Nephron progenitor cell (in vitro differentiated cells): ENCODE data around the gene CDX4.
"Not testable (repeated sequence)": the region's sequence is repeated elsewhere in the genome, so short reads cannot be mapped to it uniquely, and the experiment has no call there.

Source experiments
- DNase-seq: peaks from one replicate; pipeline ENCODE4 v3.0.0; 2021
- H3K27ac Mint-ChIP-seq: 2 replicates; pipeline ENCODE4 v1.8.0; 2021; ENCODE audit warnings: mild to moderate bottlenecking, moderate library complexity, mixed read lengths
- H3K27me3 Mint-ChIP-seq: 2 replicates; pipeline ENCODE4 v1.8.0; 2021; ENCODE audit warnings: mild to moderate bottlenecking, low read depth, mixed read lengths; ENCODE audit not compliant: poor library complexity
- H3K36me3 Mint-ChIP-seq: 2 replicates; pipeline ENCODE4 v1.8.0; 2021; ENCODE audit warnings: low read depth, mixed read lengths
- H3K4me1 Mint-ChIP-seq: 2 replicates; pipeline ENCODE4 v1.8.0; 2021; ENCODE audit warnings: mixed read lengths
- H3K4me3 Mint-ChIP-seq: 2 replicates; pipeline ENCODE4 v1.8.0; 2021; ENCODE audit warnings: mild to moderate bottlenecking, moderate library complexity, mixed read lengths
- H3K9me3 Mint-ChIP-seq: 2 replicates; pipeline ENCODE4 v1.8.0; 2021; ENCODE audit warnings: mild to moderate bottlenecking, moderate library complexity, mixed read lengths
- CTCF ChIP-seq: fragments of 200-600 bp; sonication (generic); IDR thresholded peaks from 2 replicates; pipeline ENCODE4 v1.5.0; 2021; ENCODE audit warnings: antibody characterized with exemption

The CDX4 gene

DNA sequence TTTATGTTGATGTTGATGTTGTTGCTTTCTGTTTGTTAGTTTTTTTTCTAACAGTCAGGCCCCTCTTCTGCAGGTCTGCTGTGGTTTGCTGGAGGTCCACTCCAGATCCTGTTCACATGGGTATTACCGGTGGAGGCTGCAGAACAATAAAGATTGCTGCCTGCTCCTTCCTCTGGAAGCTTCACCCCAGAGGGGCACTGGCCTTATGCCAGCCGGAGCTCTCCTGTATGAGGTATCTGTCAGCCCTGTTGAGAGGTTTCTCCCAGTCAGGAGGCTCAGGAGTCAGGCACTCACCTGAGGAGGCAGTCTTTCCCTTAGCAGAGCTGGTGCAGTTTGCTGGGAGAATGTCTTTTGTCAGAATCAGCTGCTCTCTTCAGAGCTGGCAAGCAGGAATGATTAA is 34.7 kb downstream of the CDX4 start:
- Mint-ChIP-seq H3K4me3 (no peak overlapping the region), H3K27ac (no peak overlapping the region), H3K27me3 (no peaks in the 10 kb centered on the region), H3K4me1 (no peaks in the 10 kb centered on the region), H3K36me3 (peaks cover 18% of the 10 kb centered on the region), H3K9me3 (peaks cover 62% of the 10 kb centered on the region)
- no peak for TF ChIP-seq CTCF
- DNase-seq: no peak

DNA sequence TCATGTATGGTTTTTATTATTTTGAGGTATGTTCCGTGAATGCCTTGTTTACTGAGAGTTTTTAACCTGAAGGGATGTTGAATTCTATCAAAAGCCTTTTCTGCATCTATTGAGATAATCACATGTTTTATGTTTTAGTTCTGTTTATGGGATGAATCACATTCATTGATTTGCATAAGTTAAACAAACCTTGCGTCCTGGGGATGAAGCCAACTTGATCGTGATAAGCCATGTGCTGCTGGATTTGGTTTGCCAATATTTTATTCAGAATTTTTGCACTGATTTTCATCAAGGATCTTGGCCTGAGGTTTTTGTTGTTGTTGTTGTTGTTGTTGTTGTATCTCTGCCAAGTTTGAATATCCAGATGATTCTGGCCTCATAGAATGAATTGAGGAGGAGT is 43.8 kb downstream of the CDX4 start:
- TF ChIP-seq CTCF: no peak
- H3K4me3 Mint-ChIP-seq: no peak overlapping the region
- no peak overlapping the region for H3K27ac Mint-ChIP-seq
- no peaks in the 10 kb centered on the region for H3K36me3 Mint-ChIP-seq
- H3K9me3 Mint-ChIP-seq: peaks cover 29% of the 10 kb centered on the region
- DNase-seq: no peak
- H3K27me3 Mint-ChIP-seq: peaks cover 3% of the 10 kb centered on the region
- H3K4me1 Mint-ChIP-seq: no peaks in the 10 kb centered on the region

GRCh38 chrX:73492178-73492577 is 45.3 kb downstream of the CDX4 start:
- not testable (repeated sequence) for H3K4me1 Mint-ChIP-seq, H3K4me3 Mint-ChIP-seq, DNase-seq, H3K36me3 Mint-ChIP-seq, H3K27me3 Mint-ChIP-seq, H3K27ac Mint-ChIP-seq
- peaks cover 35% of the 10 kb centered on the region for H3K9me3 Mint-ChIP-seq
